WERI-Rb-1 (cell line): Measurements from ENCODE around the gene WDFY2.

Experiments used
- DNase-seq: peaks from one replicate; pipeline ENCODE4 v3.0.0-alpha.2; 2020
- H3K27ac ChIP-seq: fragments of 250-450 bp; sonication (Bioruptor Pico); 2 replicates; pipeline ENCODE4 v1.5.1; 2020; ENCODE audit warnings: mild to moderate bottlenecking, moderate library complexity
- H3K27me3 ChIP-seq: fragments of 250-450 bp; sonication (Bioruptor Pico); 2 replicates; pipeline ENCODE4 v1.5.1; 2021; ENCODE audit warnings: mild to moderate bottlenecking, low read depth, moderate library complexity; ENCODE audit not compliant: insufficient read depth, severe bottlenecking
- H3K36me3 ChIP-seq: fragments of 250-450 bp; sonication (Bioruptor Pico); 2 replicates; pipeline ENCODE4 v1.5.1; 2020; ENCODE audit warnings: mild to moderate bottlenecking, moderate library complexity
- H3K4me3 ChIP-seq: 2 replicates; pipeline ENCODE4 v1.5.1; 2011; ENCODE audit warnings: low read depth, mild to moderate bottlenecking, control low read depth, low read length
- H3K9me3 ChIP-seq: fragments of 250-450 bp; sonication (Bioruptor Pico); 2 replicates; pipeline ENCODE4 v1.5.1; 2021; ENCODE audit warnings: mild to moderate bottlenecking, moderate library complexity; ENCODE audit not compliant: severe bottlenecking
- TF ChIP-seq, protein P1 (sequence below): IDR thresholded peaks from 2 replicates; pipeline ENCODE4 v1.5.1; 2011; ENCODE audit warnings: low read depth, mild to moderate bottlenecking, control low read depth, inconsistent platforms, low read length

WDFY2 gene

DNA sequence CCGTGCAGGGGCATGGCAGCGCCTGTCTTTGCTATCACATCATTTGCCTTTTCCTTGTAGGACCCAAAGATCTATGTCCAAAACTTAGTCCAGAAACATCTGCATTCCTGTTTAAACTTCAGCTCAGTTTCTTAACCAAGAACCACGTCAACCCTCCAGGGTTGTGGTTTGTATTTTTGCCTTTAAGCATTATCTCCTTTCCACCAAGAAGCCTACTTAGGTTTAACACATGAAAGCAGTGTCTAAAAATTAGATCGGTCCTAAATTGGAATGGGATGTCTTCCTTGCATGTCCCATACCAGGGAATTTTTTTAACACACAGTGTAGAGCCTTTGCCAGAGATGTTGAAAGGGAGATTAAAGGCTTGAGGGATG lies 180.9 kb downstream of the WDFY2 start:
- H3K27me3 ChIP-seq: no peaks in the 10 kb centered on the region
- no peak overlapping the region for H3K4me3 ChIP-seq
- H3K27ac ChIP-seq: no peak overlapping the region
- no peaks in the 10 kb centered on the region for H3K36me3 ChIP-seq
- TF ChIP-seq, protein P1, sequence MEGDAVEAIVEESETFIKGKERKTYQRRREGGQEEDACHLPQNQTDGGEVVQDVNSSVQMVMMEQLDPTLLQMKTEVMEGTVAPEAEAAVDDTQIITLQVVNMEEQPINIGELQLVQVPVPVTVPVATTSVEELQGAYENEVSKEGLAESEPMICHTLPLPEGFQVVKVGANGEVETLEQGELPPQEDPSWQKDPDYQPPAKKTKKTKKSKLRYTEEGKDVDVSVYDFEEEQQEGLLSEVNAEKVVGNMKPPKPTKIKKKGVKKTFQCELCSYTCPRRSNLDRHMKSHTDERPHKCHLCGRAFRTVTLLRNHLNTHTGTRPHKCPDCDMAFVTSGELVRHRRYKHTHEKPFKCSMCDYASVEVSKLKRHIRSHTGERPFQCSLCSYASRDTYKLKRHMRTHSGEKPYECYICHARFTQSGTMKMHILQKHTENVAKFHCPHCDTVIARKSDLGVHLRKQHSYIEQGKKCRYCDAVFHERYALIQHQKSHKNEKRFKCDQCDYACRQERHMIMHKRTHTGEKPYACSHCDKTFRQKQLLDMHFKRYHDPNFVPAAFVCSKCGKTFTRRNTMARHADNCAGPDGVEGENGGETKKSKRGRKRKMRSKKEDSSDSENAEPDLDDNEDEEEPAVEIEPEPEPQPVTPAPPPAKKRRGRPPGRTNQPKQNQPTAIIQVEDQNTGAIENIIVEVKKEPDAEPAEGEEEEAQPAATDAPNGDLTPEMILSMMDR: no peak
- H3K9me3 ChIP-seq: no peaks in the 10 kb centered on the region
- no peak for DNase-seq

DNA sequence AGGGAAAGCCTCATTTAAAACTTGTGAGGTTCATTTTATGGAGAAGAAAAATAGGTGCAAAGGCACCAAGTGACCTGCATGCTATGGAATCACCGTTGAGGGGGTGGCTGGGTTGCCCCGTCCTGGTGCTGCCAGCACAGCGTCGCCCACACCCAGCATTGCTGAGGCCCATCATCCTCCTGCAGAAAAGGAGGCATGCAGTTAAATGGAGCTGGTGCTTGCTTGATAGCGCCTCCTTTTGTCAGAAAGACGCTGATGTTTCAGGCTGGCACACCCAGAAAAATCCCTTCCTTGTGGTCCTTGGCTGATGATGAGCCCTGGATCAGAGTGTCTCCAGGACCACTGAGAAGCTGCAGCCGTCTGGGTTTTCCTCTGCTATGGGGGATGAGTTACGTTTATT lies 182.8 kb downstream of the WDFY2 start:
- DNase-seq: no peak
- H3K36me3 ChIP-seq: no peaks in the 10 kb centered on the region
- TF ChIP-seq, protein P1: 0 out of 2 replicates have a peak, but pooled peaks have one; percentile 25
- H3K27me3 ChIP-seq: no peaks in the 10 kb centered on the region
- no peak overlapping the region for H3K4me3 ChIP-seq
- no peaks in the 10 kb centered on the region for H3K9me3 ChIP-seq
- no peak overlapping the region for H3K27ac ChIP-seq

DNA sequence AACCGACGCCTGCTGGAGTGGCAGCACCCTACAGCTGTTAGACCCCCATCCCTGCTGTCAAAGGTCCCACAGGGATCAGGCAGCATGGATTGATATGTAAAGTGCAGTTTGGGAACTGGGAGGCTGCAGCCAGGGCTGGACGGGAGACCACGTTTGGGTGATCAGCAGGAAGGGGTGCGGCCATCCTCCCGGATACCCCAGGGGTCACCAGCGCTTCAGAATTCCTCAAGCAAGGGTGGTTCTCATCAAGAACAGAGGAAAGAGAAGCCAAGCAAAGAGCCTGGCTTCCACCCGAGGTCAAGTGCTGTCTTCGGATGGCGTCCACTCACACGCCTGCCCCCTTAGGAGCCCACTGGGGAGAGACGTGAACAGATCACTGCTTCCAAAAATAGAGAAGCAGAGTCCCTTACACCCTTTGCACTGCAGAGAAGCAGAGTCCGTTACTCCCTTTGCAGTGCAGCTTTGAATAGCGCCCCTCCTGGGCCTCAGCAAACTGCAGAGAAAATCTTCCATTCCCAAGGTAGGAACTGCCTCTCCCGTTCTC lies 184.2 kb downstream of the WDFY2 start:
- DNase-seq: no peak
- no peak overlapping the region for H3K4me3 ChIP-seq
- H3K9me3 ChIP-seq: no peaks in the 10 kb centered on the region
- TF ChIP-seq, protein P1: no peak
- H3K27ac ChIP-seq: no peak overlapping the region
- H3K27me3 ChIP-seq: no peaks in the 10 kb centered on the region
- H3K36me3 ChIP-seq: no peaks in the 10 kb centered on the region

DNA sequence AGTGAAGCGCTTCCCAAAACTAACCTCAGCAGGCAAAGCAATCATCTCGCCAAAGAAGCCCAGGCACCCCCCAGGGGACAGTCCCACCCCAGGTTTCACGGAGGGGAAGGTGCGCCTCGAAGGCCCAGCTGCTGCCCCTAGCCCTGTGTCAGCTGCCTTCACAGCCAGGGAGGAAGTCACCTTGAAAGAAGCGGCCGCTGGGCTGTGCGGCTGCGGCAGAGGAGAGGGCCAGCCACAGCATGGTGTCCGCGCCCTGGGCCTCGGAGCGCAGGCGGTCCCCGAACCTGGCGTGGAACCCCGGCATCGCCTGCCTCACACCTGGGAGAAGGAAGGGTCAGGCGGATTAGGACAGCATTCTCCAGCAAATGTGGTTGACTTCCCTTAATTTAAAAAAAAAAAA lies 184.7 kb downstream of the WDFY2 start:
- no peak for DNase-seq
- H3K36me3 ChIP-seq: no peaks in the 10 kb centered on the region
- no peaks in the 10 kb centered on the region for H3K9me3 ChIP-seq
- TF ChIP-seq, protein P1: no peak
- H3K27ac ChIP-seq: no peak overlapping the region
- no peaks in the 10 kb centered on the region for H3K27me3 ChIP-seq
- no peak overlapping the region for H3K4me3 ChIP-seq

DNA sequence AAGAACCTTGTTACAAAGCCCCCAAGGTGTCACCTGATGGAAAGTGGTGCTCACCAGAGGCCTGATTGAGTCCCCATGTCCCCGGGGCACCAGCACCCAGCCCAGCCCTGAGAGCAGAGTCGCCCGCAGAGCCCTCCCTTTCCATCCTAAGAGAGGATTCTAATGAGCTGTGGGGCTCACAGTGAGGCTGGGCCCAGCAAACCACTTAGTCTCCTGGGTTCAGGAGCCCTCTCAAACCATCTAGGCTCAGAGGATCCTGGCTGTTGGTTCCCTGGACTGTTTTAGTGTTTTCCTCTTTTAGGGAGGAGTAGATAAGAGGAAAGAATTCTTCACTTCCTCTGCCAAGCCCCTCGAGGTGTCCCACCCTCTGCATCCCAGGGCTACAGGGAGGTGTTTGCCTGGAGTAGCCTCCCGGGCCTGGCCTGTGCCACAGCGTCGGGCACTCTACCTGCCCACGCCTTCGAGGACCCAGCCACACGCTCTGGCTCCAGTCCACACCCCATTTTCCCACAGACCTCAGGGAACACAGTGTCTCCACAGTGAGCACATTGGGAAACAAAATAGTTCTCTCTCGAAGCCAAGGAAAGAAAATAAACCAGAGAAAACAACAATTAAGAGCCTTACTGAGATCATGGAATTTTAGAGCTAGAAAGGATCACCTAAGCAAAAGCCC lies 185.3 kb downstream of the WDFY2 start:
- TF ChIP-seq, protein P1: no peak

DNA sequence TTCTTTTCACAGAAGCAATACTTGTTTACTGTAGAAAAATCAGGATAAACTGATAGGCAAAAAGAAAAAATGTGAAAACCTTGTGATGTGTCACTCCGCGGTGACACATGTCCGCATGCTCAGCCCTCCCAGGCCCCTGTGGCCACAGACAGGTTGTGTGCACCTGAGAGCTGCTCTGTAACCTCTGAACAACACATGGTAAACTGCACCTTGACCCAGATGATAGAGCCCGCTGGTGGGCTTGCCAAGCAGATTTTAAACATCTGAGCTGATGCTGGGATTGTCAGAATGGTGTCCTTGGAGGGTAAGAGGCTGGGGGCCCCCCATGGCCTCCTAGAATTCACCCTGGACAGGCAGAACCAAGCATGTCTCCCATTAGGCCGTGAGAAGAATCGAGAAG lies 185.9 kb downstream of the WDFY2 start:
- DNase-seq: no peak
- H3K27ac ChIP-seq: no peak overlapping the region
- no peak overlapping the region for H3K4me3 ChIP-seq
- no peaks in the 10 kb centered on the region for H3K9me3 ChIP-seq
- no peaks in the 10 kb centered on the region for H3K27me3 ChIP-seq
- TF ChIP-seq, protein P1: no peak
- H3K36me3 ChIP-seq: no peaks in the 10 kb centered on the region

More for the DNA sequence above, 185.3 kb downstream of the WDFY2 start:
- Histone ChIP-seq H3K27ac (no peak overlapping the region), H3K4me3 (no peak overlapping the region), H3K27me3 (no peaks in the 10 kb centered on the region), H3K36me3 (no peaks in the 10 kb centered on the region), H3K9me3 (no peaks in the 10 kb centered on the region)
- DNase-seq: no peak
